HG03064 (cell line): ENCODE data around the gene ELP6.

Experiments
- ATAC-seq: cut with Tn5 transposase; IDR thresholded peaks from one replicate; pipeline ENCODE4 v1.9.1; 2021; ENCODE audit warnings: low read depth; ENCODE audit not compliant: unreplicated experiment

ELP6 gene

DNA sequence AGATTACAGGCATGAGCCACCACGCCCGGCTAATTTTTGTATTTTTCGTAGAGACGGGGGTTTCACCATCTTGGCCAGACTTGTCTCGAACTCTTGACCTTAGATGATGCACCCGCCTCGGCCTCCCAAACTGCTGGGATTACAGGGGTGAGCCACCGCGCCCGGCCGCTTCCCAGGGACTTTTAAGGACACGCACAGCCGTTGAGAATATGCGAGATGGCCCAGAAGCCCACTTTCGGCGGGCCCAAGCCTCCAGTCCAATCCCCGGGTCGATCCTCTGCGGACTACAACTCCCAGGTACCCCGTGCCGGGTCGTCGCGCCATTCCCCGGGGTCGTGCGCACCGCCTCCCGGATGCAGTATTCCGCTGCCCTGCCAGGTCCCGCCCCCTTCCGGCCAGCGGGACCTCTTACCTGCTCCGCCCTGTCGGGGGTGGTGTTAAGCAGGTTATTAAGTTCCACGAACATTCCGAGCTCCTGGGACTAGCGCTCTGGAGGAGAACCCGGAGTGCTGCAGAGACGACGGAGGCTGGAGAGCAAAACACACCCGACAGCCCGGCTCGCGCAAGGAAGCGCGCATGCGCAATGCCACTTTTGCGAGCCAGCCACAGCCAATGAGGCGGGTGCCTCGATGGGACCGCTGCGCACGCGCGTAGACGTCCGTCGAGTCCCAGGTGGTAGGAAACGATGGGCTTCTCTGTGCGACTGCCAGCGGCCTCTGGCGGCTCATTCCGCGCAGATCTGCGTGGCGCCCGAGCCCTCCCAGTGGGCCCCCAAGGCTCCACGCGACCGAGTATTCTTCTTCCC, at the start of gene ELP6:
ELP6 (minus strand) TSS at position 588 of the 805 bp plus-strand sequence; CDS start at position 466, 122 bp downstream.
- ATAC-seq, result peak; percentile 94

DNA sequence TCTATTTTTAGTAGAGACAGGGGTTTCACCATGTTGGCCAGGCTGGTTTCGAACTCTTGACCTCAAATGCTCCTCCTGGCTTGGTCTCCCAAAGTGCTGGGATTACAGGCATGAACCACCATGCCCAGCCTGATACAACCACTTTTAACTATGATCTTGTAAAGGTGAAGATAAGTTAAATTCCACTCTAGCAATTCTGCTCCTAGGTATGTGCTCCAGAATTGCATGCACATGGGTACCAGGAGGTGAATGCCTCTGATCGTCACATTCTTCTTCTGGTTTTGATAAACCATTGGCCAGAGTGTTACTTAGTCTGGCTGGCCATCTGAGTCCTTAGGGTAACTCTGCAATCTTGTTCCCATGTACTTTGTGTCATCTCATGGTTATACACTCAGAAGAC, 42.8 kb upstream of the ELP6 start:
- ATAC-seq, result no peak

DNA sequence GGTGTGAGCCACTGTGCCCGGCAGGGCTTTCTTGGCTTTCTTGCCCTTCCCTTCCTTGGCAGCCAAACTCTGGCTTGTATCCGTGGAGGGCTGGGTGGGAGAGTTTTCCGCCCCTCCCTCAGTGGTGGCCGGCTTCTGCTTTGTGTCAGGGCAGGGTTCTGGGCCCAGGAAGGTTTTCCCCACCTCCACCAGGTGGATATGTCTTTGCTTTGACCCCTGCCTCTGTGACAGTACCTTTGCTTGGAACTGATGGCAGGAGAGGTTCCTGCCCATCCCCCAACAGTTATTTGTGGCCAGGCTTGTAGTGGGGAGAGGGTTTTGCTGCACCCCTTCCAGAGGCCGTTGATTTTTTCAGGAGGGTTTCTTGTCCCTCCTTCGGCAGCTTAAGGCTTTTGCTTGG, 40.8 kb upstream of the ELP6 start:
- ATAC-seq, result no peak

DNA sequence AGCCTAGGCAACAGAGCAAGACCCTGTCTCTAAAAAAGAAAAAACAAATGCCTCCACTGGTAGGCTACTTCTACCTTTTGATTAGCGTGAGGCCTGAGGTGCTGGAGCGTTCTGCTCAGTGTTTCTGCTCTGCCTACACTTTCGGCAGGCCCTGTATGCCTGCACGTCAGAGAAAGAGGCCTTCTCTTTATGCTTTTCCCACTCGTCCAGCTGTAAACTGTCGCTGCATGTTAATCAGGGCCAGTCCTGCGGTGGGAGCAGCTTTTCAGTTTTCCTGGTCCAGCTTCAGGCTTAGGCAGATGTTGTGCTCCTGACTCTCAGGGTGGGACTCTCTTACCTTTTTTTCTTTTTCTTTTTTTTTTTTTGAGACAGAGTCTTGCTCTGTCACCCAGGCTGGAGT, 39.9 kb upstream of the ELP6 start:
- ATAC-seq, result no peak

- ATAC-seq, result no peak
These were observed 29.1 kb upstream of the ELP6 start for GRCh38 chr3:47542471-47543173.

- no peak for ATAC-seq
These were observed 28.1 kb upstream of the ELP6 start for GRCh38 chr3:47541583-47542108.

DNA sequence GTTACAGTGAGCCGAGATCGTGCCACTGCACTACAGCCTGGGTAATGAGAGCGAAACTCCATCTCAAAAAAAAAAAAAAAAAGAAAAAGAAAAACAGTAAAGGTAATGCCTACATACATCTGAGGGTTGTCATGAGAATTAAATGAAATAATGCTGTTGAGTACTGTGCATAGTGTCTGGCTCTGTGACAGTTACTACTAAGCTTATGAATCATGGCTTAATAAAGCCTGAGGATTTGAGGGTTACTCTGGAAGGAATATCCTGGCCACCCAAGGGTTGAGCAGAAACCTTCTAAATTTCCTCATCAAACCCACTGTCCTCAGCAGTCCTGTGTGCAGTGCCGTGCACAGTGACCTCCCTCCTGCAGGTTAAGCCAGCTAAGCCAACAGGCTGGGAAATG, 26.8 kb upstream of the ELP6 start:
- ATAC-seq, result no peak

GRCh38 chr3:47536967-47537366, 23.5 kb upstream of the ELP6 start:
- ATAC-seq, result no peak

- no peak for ATAC-seq
These were observed 22.8 kb upstream of the ELP6 start for GRCh38 chr3:47536221-47536891.

GRCh38 chr3:47533996-47534454, 20.5 kb upstream of the ELP6 start:
- no peak for ATAC-seq

GRCh38 chr3:47533481-47533880, 20.0 kb upstream of the ELP6 start:
- ATAC-seq, result no peak

- no peak for ATAC-seq
These were observed 14.6 kb upstream of the ELP6 start for GRCh38 chr3:47527952-47528725.

DNA sequence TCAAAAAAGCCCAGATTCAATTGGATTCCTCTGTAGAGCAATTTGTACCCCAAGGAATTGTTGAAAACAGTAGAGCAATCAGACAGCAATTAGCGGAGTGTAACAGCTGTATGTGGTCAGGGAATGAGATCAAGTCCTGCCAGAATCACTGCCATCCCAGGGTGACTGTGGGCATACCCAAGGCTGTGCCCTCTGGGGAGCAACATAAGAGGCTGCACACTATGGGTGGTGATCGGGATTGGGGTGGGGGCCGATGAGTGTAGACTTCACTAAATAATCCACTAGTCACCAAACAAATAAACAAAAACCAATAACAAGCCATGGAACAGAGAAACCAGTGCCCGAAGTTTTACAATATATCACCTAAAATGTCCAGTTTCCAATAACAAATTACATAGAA, 12.1 kb upstream of the ELP6 start:
- no peak for ATAC-seq

DNA sequence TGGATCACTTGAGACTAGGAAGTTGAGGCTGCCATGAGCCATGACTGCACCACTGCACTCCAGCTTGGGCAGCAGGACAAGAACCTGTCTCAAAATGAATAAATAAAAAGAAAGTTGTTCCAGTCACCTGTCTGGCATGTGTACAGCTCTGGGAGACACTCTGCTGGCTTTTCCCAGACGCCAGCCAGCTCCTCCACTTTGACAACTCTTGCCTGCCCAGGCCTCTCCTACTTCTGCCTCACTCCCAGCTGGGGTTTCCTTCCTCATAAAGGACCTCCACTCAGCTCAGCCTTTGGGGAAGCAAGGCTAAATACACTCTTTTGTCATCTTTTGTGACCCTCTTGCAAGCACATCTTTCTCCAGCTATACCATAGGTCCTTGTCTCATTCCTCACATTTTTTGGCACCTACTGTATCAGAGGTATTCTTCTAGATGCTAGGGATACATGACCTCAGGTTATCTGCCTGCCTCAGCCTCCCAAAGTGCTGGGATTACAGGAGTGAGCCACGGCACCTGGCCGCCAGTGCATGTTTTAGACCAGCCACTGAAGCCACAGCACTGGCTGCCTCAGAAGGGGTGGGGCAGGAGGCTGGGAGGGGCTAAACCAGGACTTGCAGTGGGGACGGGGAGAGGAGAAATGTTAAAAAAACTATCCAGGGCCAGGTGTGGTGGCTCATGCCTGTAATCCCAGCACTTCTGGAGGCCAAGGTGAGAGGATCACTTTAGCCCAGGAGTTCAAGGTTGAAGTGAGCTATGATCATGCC, 10.0 kb upstream of the ELP6 start:
- no peak for ATAC-seq

GRCh38 chr3:47522082-47522987, 8.8 kb upstream of the ELP6 start:
- ATAC-seq, result no peak

GRCh38 chr3:47520756-47521155, 7.2 kb upstream of the ELP6 start:
- ATAC-seq, result no peak

DNA sequence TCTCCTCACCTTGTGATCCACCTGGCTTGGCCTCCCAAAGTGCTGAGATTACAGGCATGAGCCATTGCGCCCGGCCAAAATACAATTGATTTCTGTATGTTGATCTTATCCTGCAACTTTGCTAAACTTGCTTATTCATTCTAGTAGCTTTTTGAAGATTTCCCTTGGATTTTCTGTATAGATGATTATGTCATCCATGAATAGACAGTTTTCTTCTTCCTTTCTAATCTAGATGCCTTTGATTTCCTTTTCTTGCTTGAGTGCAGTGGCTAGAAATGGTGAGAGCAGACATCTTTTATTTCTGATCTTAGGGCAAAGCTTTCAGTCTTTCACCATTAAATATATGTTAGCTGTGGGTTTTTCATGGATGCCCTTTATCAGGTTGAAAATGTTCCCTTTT, 4.4 kb upstream of the ELP6 start:
- no peak for ATAC-seq

- ATAC-seq, result no peak
These were observed 2.4 kb upstream of the ELP6 start for GRCh38 chr3:47515864-47516319.

- no peak for ATAC-seq
These were observed 1.6 kb upstream of the ELP6 start for GRCh38 chr3:47515100-47515499.
